Lung (tissue), 12 donors: ENCODE measurements around the gene LRSAM1. TPM values are rescaled to one million over a fixed set of nuclear protein-coding genes. Genes with fewer than 3 reads are reported as not detected.

Source experiments
- ATAC-seq: fragments of 200-7000 bp; cut with Tn5 transposase; one replicate; pipeline ENCODE4 v1.9.1; 2020; ENCODE audit warnings: moderate number of reproducible peaks; ENCODE audit not compliant: insufficient read depth, low FRiP score
- DNase-seq, 3 donors: peaks; one replicate each; pipeline ENCODE4 v3.0.0-alpha.2; 2013 to 2017
- H3K27ac ChIP-seq, 2 donors: one replicate each; pipeline ENCODE4 v1.5.1; 2013; ENCODE audit warnings: mild to moderate bottlenecking in 2 of 2, moderate library complexity in 2 of 2, control low read depth in 1 of 2, inconsistent platforms in 1 of 2, low read depth in 1 of 2, low read length in 1 of 2
- H3K27me3 ChIP-seq, 3 donors: one replicate each; pipeline ENCODE4 v1.5.1; 2013; ENCODE audit warnings: low read length in 2 of 3; ENCODE audit not compliant: control insufficient read depth in 3 of 3, insufficient read depth in 3 of 3
- H3K36me3 ChIP-seq, 4 donors: one replicate each; pipeline ENCODE4 v1.5.1; 2013; ENCODE audit warnings: low read length in 4 of 4, mild to moderate bottlenecking in 1 of 4, moderate library complexity in 1 of 4; ENCODE audit not compliant: control insufficient read depth in 4 of 4, insufficient read depth in 4 of 4
- H3K4me1 ChIP-seq, 5 donors: one replicate each; pipeline ENCODE4 v1.5.1; 2013; ENCODE audit warnings: low read length in 5 of 5, mild to moderate bottlenecking in 2 of 5, moderate library complexity in 1 of 5; ENCODE audit not compliant: control insufficient read depth in 5 of 5, insufficient read depth in 5 of 5
- H3K4me3 ChIP-seq: one replicate; pipeline ENCODE4 v1.5.1; 2013; ENCODE audit warnings: mild to moderate bottlenecking, control low read depth, moderate library complexity
- H3K9ac ChIP-seq, 2 donors: one replicate each; pipeline ENCODE4 v1.5.1; 2013; ENCODE audit warnings: low read length in 2 of 2, control low read depth in 1 of 2; ENCODE audit not compliant: insufficient read depth in 1 of 2
- H3K9me3 ChIP-seq, 4 donors: one replicate each; pipeline ENCODE4 v1.5.1; 2013; ENCODE audit warnings: low read length in 3 of 4, mild to moderate bottlenecking in 1 of 4, moderate library complexity in 1 of 4; ENCODE audit not compliant: control insufficient read depth in 4 of 4, insufficient read depth in 3 of 4
- CTCF ChIP-seq: IDR thresholded peaks from 2 replicates; pipeline ENCODE4 v1.5.1; 2012; ENCODE audit warnings: mild to moderate bottlenecking; ENCODE audit errors: control extremely low read depth, extremely low read depth
- WGBS, 2 donors: extraction: QIAGEN DNeasy Blood & Tissue Kit; methylation state at CpG; one replicate each; pipeline ENCODE4 v1.1.7; 2013; 5-methylcytosine and 5-hydroxymethylcytosine counted together
- polyA plus RNA-seq, 2 donors: library from polyadenylated mRNA; stranded (reverse); fragments of 200-250 nt; gene quantifications; one replicate each; pipeline ENCODE4 v1.2.1, GENCODE V29; 2013
- total RNA-seq, 2 donors: library from RNA; depleted of rRNA in 1 of 2; stranded (reverse); fragments of >200 nt in 1 of 2; gene quantifications; one replicate each; pipeline ENCODE4 v1.2.1, GENCODE V29; 2014 to 2021
- donor health status: control.
- donor health status: control.
- donor health status: Bipolar disorder and iron deficiency.
- donor health status: healthy.
- donor health status: DM: yes; HTN: yes; CAD: no.

LRSAM1 gene
- total and polyA plus RNA-seq, 4 donors: 13.5 to 24.5 (median 18.0) TPM

GRCh38 chr9:127437497-127438264 is 13.6 kb upstream of the LRSAM1 start:
- Histone ChIP-seq H3K27ac (no peak overlapping the region), H3K9me3 (no peaks in the 10 kb centered on the region), H3K4me3 (no peak overlapping the region), H3K4me1 (no peaks in the 10 kb centered on the region), H3K27me3 (no peaks in the 10 kb centered on the region), H3K9ac (no peak overlapping the region), H3K36me3 (peaks cover 35 to 67% (median 49%) of the 10 kb centered on the region in 4 donors)
- DNase-seq (no peak), ATAC-seq (no peak)
- WGBS, 2 donors: 85 to 88% methylated on average over 12 of the region's 12 CpGs
- TF ChIP-seq CTCF: no peak

GRCh38 chr9:127438394-127438793 is 12.9 kb upstream of the LRSAM1 start:
- H3K36me3 ChIP-seq: peaks cover 31 to 67% (median 48%) of the 10 kb centered on the region in 4 donors
- H3K9ac ChIP-seq: no peak overlapping the region
- H3K27me3 ChIP-seq: no peaks in the 10 kb centered on the region
- no peak overlapping the region for H3K27ac ChIP-seq
- H3K4me1 ChIP-seq: no peaks in the 10 kb centered on the region
- ATAC-seq: no peak
- no peak for TF ChIP-seq CTCF
- H3K4me3 ChIP-seq: no peak overlapping the region
- WGBS, 2 donors: 95 to 97% methylated on average over 9 of the region's 9 CpGs
- no peak for DNase-seq
- no peaks in the 10 kb centered on the region for H3K9me3 ChIP-seq

DNA sequence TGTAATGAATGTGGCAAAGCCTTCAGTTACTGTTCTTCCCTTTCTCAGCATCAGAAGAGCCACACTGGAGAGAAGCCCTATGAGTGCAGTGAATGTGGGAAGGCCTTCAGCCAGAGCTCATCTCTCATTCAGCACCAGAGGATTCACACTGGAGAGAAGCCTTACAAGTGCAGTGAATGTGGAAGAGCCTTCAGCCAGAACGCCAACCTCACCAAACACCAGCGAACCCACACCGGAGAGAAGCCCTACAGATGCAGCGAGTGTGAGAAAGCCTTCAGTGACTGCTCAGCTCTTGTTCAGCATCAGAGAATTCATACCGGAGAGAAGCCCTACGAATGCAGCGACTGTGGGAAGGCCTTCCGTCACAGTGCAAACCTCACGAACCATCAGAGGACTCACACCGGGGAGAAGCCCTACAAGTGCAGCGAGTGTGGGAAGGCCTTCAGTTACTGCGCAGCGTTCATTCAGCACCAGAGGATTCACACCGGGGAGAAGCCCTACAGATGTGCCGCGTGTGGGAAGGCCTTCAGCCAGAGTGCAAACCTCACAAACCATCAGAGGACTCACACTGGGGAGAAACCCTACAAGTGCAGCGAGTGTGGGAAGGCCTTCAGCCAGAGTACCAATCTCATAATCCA is 6.9 kb upstream of the LRSAM1 start:
- Histone ChIP-seq H3K9me3 (peaks cover 0 to 5% (median 0%) of the 10 kb centered on the region in 4 donors), H3K27ac (no peak overlapping the region), H3K9ac (no peak overlapping the region), H3K4me1 (peaks cover 0 to 9% (median 7%) of the 10 kb centered on the region in 5 donors), H3K4me3 (no peak overlapping the region), H3K36me3 (peaks cover 23 to 64% (median 60%) of the 10 kb centered on the region in 4 donors), H3K27me3 (no peaks in the 10 kb centered on the region)
- DNase-seq: no peak
- WGBS, 2 donors: 91 to 96% methylated on average over 17 of the region's 17 CpGs
- TF ChIP-seq CTCF: no peak
- ATAC-seq: no peak
